ENCODE results near the gene HRAS.

HRAS gene

DNA sequence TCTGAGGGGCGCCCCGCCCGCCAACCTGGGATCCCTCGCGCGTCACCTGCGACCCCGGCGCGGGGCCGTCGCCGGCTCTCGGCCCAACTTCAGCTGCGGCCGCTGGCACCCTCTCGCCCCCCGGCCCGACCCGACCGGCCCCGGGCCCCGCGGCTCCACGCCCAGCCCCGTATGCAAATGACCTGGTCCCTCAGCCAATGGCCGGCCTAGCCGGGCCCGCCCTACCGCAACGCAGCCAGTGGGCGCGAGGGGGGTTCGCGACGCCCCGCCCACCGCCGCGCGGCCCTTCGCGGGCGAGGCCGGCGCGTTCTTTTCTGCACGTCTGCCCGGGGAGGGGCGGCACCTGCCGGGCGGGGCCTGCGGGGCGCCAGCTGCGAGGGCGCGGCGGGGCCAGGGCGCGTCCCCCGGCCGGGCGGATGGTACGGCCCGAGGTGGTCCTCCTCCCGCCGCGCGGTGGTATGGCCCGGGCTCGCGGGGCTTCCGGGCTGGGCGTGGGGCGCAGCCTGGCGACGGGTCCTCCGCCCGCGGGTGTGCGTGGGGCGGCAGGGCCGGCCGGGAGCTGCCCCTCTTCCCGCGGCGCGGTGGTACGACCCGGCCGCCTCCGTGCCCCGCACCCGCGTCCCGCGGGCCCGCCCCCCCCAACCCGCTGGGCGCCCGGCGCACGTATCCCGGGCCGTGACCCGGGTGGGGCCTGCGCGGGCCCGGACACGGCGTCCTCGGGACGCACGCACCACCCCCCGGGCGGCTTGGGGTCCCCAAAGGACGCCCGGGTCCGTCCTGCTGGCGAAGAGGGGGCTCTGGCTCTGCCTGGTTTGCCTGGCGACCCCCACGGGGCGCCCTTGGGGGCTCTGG is 33.2 kb upstream of the HRAS start:
- Histone ChIP-seq H3K27ac (no peak overlapping the region), H3K27me3 (replicated peaks) (no peaks in the 10 kb centered on the region), H3K4me3 (ENCODE audit: low read depth, low read length) (peak overlapping the region; percentile 53), H3K36me3 (replicated peaks) (no peaks in the 10 kb centered on the region)
- TF ChIP-seq, protein P1, sequence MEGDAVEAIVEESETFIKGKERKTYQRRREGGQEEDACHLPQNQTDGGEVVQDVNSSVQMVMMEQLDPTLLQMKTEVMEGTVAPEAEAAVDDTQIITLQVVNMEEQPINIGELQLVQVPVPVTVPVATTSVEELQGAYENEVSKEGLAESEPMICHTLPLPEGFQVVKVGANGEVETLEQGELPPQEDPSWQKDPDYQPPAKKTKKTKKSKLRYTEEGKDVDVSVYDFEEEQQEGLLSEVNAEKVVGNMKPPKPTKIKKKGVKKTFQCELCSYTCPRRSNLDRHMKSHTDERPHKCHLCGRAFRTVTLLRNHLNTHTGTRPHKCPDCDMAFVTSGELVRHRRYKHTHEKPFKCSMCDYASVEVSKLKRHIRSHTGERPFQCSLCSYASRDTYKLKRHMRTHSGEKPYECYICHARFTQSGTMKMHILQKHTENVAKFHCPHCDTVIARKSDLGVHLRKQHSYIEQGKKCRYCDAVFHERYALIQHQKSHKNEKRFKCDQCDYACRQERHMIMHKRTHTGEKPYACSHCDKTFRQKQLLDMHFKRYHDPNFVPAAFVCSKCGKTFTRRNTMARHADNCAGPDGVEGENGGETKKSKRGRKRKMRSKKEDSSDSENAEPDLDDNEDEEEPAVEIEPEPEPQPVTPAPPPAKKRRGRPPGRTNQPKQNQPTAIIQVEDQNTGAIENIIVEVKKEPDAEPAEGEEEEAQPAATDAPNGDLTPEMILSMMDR (IDR thresholded peaks at IDR 0.05; ENCODE audit: low read depth, low read length, missing control alignments): no peak
- in situ Hi-C loops (cut with HindIII; ENCODE audit: low pct_ligation_motif_present, low sequenced_read_pairs): no loop called here
- peak; percentile 77 for DNase-seq

GRCh38 chr11:567629-568292 is 32.4 kb upstream of the HRAS start:
- DNase-seq: no peak
- Histone ChIP-seq H3K36me3 (replicated peaks) (no peaks in the 10 kb centered on the region), H3K27me3 (replicated peaks) (no peaks in the 10 kb centered on the region), H3K27ac (no peak overlapping the region), H3K4me3 (ENCODE audit: low read depth, low read length) (peak overlapping the region; percentile 53)
- in situ Hi-C loops (cut with HindIII; ENCODE audit: low pct_ligation_motif_present, low sequenced_read_pairs): no loop called here
- TF ChIP-seq, protein P1 (IDR thresholded peaks at IDR 0.05; ENCODE audit: low read depth, low read length, missing control alignments): no peak

DNA sequence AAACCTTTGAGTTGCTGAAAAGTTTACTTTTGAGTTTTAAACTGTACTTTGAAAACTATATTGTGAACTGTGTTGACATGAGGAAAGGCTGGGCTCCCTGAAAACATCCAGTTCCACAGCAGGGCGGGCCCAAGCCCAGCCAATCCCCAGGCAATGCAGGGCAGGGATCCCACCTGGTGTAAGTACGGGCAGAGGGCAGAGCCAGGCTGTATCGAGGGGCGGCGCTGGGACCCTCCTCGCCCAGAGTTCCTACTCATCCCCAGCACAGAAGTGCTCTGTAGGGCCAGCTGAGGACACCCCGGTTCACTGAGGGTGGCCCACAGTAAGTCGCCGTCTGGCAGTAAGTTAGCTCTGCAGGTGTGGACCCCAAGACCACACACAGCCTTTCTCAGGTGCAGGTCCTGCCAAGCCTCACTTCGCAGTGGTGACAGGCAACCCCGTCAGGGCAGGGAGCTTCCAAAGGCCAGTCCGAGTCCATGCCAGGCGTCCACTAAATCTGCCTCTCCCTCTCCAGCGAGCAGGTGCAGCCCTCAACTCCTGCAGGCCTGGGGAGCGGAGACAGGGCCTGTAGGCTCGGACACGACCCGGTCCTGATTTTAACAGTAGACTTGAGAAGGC is 31.7 kb upstream of the HRAS start:
- TF ChIP-seq, protein P1 (IDR thresholded peaks at IDR 0.05; ENCODE audit: low read depth, low read length, missing control alignments): no peak
- Histone ChIP-seq H3K27ac (no peak overlapping the region), H3K27me3 (replicated peaks) (no peaks in the 10 kb centered on the region), H3K36me3 (replicated peaks) (no peaks in the 10 kb centered on the region), H3K4me3 (ENCODE audit: low read depth, low read length) (no peak overlapping the region)
- DNase-seq: no peak
- in situ Hi-C loops (cut with HindIII; ENCODE audit: low pct_ligation_motif_present, low sequenced_read_pairs): no loop called here

DNA sequence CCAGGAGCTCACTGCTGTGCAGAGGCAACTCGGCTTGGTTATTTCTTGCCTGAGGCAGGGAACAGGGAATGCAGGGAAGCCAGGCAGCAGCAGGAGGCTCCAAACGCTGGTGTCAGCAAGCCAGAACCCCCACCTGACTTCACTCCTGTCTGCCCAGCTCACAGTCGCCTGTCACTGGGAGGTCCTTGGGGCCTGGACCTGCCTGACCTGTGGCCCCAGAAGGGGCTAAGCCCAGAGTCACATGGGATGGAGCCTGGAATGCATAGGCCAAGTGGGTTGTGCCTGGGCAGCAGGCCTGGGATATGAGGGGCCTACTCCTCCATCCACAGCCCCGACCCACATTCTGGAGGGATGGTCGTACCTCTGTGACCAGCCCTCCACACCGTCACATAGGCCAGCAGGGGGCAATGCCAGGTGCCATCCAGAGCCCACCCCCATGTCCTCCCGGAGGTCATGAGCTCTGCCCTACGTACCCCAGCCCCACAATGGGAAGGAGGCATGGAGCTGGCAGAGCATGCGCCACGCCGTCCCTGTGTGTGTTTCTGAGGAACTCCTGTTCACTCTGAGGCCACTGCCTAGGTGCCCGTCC is 30.6 kb upstream of the HRAS start:
- in situ Hi-C loops (cut with HindIII; ENCODE audit: low pct_ligation_motif_present, low sequenced_read_pairs): no loop called here
- no peaks in the 10 kb centered on the region for H3K27me3 ChIP-seq (replicated peaks)
- H3K4me3 ChIP-seq (ENCODE audit: low read depth, low read length): no peak overlapping the region
- no peak for DNase-seq
- no peaks in the 10 kb centered on the region for H3K36me3 ChIP-seq (replicated peaks)
- H3K27ac ChIP-seq: no peak overlapping the region
- TF ChIP-seq, protein P1 (IDR thresholded peaks at IDR 0.05; ENCODE audit: low read depth, low read length, missing control alignments): no peak

DNA sequence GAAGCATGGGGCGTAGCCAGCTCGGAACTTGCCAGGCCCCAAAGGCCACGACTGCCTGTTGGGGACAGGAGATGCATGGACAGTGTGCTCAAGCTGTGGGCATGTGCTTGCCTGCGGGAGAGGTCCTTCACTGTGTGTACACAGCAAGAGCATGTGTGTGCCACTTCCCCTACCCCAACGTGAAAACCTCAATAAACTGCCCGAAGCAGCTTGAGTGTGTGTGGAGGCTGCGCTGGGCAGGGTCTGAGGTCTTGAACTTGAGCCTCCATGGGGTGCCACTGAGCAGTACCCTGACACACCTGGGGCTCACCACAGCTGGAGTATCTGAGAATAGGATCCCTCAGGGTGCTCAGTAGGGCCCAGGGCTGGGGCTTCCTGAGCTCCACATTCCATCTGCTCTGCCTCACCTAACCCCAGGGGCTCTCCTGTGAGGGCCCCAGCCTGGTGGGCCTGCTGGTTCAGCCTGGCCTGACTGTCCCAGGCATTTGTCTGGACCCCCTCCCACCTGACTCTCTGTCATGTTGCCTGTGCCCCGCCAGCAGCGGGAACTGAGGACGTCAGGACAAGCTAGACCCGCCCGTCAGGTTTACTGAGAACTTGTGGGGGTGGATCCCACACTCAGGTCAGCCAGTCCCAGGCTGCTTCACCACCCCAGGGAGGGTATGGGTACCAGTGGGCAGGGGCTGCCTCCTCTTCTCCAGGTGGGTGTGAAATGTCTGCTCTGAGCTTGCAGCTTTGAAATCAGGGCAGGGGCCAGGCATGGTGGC is 28.6 kb upstream of the HRAS start:
- in situ Hi-C loops (cut with HindIII; ENCODE audit: low pct_ligation_motif_present, low sequenced_read_pairs): no loop called here
- H3K27ac ChIP-seq: no peak overlapping the region
- H3K36me3 ChIP-seq (replicated peaks): no peaks in the 10 kb centered on the region
- TF ChIP-seq, protein P1 (IDR thresholded peaks at IDR 0.05; ENCODE audit: low read depth, low read length, missing control alignments): no peak
- H3K4me3 ChIP-seq (ENCODE audit: low read depth, low read length): no peak overlapping the region
- H3K27me3 ChIP-seq (replicated peaks): no peaks in the 10 kb centered on the region
- no peak for DNase-seq

Data from brain microvascular endothelial cell (primary cell).